ENCODE results near the gene RPS27A.
"Not testable (repeated sequence)": the region's sequence is repeated elsewhere in the genome, so short reads cannot be mapped to it uniquely, and the experiment has no call there.

Gene RPS27A

GRCh38 chr2:55232084-55232862 lies at the start of gene RPS27A, which contains the start of gene CLHC1:
TSS of gene RPS27A (plus strand) at chr2:55232688. CDS start at chr2:55232825, 137 bp downstream.
TSS of gene CLHC1 (minus strand) at chr2:55232293. CDS start at chr2:55222411, 9,882 bp downstream.
- DNase-seq (ENCODE audit: low read depth): peak; percentile 88

GRCh38 chr2:55186837-55187236 lies 45.7 kb upstream of the RPS27A start:
- DNase-seq (ENCODE audit: low read depth): not testable (repeated sequence)

GRCh38 chr2:55191888-55192287 lies 40.6 kb upstream of the RPS27A start:
- DNase-seq (ENCODE audit: low read depth): not testable (repeated sequence)

- DNase-seq (ENCODE audit: low read depth): no peak
These were observed 36.0 kb upstream of the RPS27A start for GRCh38 chr2:55196526-55196925.

- no peak for DNase-seq (ENCODE audit: low read depth)
These were observed 32.1 kb upstream of the RPS27A start for GRCh38 chr2:55200416-55200815.

GRCh38 chr2:55204536-55204935 lies 28.0 kb upstream of the RPS27A start:
- no peak for DNase-seq (ENCODE audit: low read depth)

- no peak for DNase-seq (ENCODE audit: low read depth)
These were observed 27.5 kb upstream of the RPS27A start for GRCh38 chr2:55204950-55205349.

- no peak for DNase-seq (ENCODE audit: low read depth)
These were observed 18.7 kb upstream of the RPS27A start for GRCh38 chr2:55213822-55214221.

- no peak for DNase-seq (ENCODE audit: low read depth)
These were observed 8.3 kb upstream of the RPS27A start for GRCh38 chr2:55223958-55224760.

- DNase-seq (ENCODE audit: low read depth): no peak
These were observed 7.7 kb upstream of the RPS27A start for GRCh38 chr2:55224761-55225261.

- DNase-seq (ENCODE audit: low read depth): no peak
These were observed 6.9 kb upstream of the RPS27A start for GRCh38 chr2:55225481-55226020.

- DNase-seq (ENCODE audit: low read depth): not testable (repeated sequence)
These were observed 4.9 kb upstream of the RPS27A start for GRCh38 chr2:55227437-55228225.

GRCh38 chr2:55228226-55228563 lies 4.3 kb upstream of the RPS27A start:
- no peak for DNase-seq (ENCODE audit: low read depth)

GRCh38 chr2:55229221-55229620 lies 3.3 kb upstream of the RPS27A start:
- no peak for DNase-seq (ENCODE audit: low read depth)

GRCh38 chr2:55230551-55230950 lies 1.9 kb upstream of the RPS27A start:
- no peak for DNase-seq (ENCODE audit: low read depth)

GRCh38 chr2:55231546-55232083 lies 873 bp upstream of the RPS27A start:
- no peak for DNase-seq (ENCODE audit: low read depth)

- DNase-seq (ENCODE audit: low read depth): no peak
These were observed 572 bp downstream of the RPS27A start for GRCh38 chr2:55232863-55233657.

GRCh38 chr2:55233658-55233940 lies 1.1 kb downstream of the RPS27A start:
- DNase-seq (ENCODE audit: low read depth): no peak

- no peak for DNase-seq (ENCODE audit: low read depth)
These were observed 3.4 kb downstream of the RPS27A start for GRCh38 chr2:55235724-55236538.

- no peak for DNase-seq (ENCODE audit: low read depth)
These were observed 4.6 kb downstream of the RPS27A start for GRCh38 chr2:55236992-55237543.
